ENCODE data around the gene CCDC191.

The CCDC191 gene

DNA sequence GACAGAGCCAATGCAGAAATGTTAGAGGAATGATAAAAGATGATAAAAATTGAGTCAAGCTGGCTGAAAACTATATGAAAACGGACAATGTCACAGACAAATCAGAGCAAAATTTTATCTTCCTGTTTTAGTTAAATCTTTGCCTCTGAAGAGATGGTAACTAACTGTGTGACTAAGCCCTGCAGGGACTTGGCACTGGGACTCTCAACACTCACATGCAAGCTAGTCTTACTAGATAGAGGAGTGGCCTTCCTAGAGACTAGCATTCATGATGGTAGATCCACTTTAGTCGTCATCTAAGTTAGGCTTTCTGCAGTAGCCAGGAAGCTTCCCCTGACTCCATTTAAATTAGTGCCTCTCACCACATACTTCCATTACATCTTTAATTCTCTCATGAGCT, 4.1 kb downstream of the CCDC191 start:
- no peak for DNase-seq

- no peak for DNase-seq
These were observed 13.1 kb downstream of the CCDC191 start for GRCh38 chr3:114043205-114043604.

GRCh38 chr3:114035896-114036295, 20.4 kb downstream of the CCDC191 start:
- no peak for DNase-seq

- DNase-seq = no peak
These were observed 21.4 kb downstream of the CCDC191 start for GRCh38 chr3:114034787-114035545.

GRCh38 chr3:114034211-114034610, 22.1 kb downstream of the CCDC191 start:
- DNase-seq = no peak

GRCh38 chr3:114033721-114034120, 22.6 kb downstream of the CCDC191 start:
- peak; percentile 78 to 90 for DNase-seq

DNA sequence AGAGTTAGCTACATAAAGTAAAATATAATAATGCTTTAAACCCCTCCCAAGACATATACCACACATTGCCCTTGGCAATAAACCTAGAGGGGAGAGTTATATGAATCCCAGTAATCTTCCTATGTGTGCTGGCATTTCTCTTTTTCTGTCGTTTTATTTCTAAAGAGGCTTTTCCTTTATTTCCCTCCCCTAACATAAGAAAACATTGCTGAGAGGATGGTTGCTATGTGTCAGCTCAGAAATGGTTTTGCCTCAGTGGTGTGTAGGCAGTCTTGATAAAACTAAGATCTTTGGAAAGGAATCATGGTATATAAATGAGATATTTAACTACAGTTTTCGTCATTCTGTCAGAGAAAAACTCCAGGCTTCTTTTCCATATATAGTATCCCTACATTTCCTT, 30.0 kb downstream of the CCDC191 start:
- no peak for DNase-seq

GRCh38 chr3:114025451-114025850, 30.9 kb downstream of the CCDC191 start:
- no peak for DNase-seq

GRCh38 chr3:114022145-114022802, 34.1 kb downstream of the CCDC191 start:
- no peak for DNase-seq

DNA sequence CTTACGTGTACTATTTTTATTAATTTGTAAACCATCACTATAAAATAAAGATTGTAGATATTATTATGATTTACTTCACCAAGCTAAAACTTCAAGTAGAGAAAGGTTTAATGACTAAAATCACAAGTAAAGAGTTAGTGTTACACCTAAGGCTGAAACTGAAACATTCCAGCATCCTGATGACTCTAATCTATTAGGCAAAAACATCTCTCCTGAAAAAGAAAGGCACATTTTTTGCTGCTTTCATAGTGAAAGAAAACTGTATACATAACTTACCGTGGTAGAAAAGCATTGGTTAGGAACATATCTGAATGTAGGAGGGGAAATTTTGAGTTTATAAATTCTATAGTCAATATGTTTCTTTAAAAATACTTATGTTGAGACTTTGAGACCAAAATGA, 35.4 kb downstream of the CCDC191 start:
- no peak for DNase-seq

DNA sequence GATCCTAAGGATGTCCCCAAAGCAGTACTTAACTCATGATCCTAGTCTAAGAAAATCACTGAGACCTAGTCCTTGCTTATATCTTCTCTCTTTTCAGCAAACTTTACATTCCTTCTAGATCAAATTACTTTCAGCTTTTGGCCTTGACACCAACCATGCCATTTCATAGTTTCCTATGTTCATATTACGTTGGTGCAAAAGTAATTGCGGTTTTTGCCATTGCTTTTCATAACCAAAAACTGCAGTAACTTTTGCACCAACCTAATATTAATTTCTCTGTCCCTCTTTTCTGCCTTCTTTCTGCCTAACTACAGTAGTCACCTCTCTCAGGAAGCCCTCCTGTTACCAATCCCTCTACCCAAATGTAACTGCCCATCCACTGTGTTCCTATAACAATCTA, 36.8 kb downstream of the CCDC191 start:
- DNase-seq = no peak

- DNase-seq = no peak
These were observed 42.1 kb downstream of the CCDC191 start for GRCh38 chr3:114014211-114014610.

- DNase-seq = no peak
These were observed 45.1 kb downstream of the CCDC191 start for GRCh38 chr3:114011059-114011797.

DNA sequence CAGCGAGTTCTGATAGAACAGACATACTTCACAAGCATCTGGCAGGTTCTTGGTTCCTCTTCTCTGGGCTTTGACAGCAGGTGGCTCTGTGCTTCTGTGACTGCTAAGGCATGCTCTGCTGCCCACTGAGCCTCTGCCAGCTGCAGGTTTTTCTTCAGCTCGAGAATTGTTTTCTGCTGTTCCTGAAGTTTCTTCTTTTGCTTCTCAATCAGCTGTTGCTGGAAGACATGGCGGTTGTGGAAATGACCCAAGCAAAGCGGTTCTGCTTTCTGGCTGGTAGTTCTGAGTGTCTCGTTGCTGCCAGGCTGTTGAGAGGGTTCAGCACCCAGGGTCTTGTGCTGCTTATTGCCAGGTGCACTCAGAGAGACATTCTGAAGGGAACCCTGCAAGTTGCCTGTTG, 50.8 kb downstream of the CCDC191 start:
- DNase-seq = no peak

DNA sequence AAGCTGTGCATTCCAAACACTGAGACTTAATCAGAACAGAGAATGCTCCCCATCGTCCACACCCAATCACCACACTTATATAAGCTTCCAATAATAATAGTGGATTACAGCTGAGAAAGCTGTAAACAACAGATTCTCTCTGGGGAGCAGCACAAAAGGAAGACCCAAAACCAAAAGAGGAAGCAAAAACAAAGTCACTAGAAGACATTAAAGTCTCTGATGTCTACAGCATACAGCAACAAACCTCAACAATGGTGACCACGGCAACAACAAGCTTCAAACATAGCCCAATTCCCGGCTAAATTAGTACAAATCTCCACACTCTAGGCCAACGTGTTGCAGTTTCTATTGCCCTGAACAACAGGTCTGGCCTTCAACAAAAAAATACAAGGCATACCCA, 70.8 kb downstream of the CCDC191 start:
- no peak for DNase-seq

- no peak for DNase-seq
These were observed 72.8 kb downstream of the CCDC191 start for GRCh38 chr3:113983544-113983943.

GRCh38 chr3:113981803-113982202, 74.5 kb downstream of the CCDC191 start:
- no peak for DNase-seq

DNA sequence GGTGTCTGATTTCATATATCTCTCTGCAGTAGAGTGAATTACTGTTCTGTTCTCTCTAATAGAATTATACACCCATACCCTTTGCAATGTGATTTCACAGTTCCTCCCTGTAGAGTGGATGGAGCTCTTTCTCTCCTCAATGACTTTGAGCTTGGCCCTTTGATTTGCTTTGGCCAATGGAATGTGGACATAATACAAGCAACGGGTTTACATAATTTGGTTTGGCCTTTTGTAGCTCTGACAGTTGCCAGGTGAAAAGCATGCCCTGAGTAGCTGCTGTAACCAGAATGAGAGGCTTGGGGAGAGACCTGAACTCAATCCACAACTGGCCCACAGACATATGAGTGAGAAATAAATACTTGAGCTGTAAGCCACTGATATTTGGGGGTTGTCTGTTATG, 76.4 kb downstream of the CCDC191 start:
- DNase-seq = no peak

GRCh38 chr3:113977822-113978221, 78.5 kb downstream of the CCDC191 start:
- DNase-seq = no peak

DNA sequence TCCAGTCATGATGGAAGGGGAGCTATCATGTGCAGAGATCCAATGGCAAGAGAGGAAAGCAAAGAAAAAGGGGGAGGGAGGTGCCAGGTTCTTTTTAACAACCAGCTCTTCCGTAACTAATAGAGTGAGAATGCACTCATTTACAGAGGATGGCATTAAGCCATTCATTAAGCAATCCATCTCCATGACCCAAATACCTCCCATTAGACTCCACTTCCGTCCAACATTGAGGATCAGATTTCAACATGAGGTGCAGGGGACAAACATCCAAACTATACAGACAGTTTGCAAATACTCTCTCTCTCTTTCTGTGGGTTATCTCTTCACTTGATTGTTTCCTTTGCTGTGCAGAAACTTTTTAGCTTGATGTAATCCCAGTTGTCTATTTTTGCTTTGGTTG, 87.3 kb downstream of the CCDC191 start:
- no peak for DNase-seq

GRCh38 chr3:113966172-113966571, 90.2 kb downstream of the CCDC191 start:
- no peak for DNase-seq

- no peak for DNase-seq
These were observed 92.4 kb downstream of the CCDC191 start for GRCh38 chr3:113963879-113964278.

DNA sequence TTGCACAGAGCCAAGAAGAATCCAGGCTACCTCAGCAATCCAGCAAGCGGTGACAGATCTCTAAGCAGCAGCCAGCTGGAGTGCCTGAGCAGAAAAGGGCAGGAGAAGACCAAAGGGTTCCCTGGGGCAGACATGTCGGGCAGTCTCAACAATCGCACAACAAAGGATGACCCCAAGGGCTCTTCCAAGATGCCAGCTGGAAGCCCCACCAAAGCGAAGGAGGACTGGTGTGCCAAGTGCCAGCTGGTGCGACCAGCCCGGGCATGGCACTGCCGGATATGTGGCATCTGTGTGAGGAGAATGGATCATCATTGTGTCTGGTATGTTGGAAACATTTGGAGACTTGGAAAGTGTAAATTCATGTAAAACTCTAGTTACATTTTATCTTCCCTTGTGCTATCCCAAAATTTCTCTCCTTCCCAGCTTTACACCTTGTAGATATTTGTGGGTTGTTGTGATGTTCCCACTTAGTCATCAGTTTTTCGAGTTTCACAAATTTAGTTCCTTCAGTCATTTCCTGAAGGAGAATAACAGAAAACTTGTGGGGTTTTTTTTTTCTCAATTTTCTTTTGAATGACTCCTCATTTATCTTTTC, 102.1 kb downstream of the CCDC191 start:
- no peak for DNase-seq

DNA sequence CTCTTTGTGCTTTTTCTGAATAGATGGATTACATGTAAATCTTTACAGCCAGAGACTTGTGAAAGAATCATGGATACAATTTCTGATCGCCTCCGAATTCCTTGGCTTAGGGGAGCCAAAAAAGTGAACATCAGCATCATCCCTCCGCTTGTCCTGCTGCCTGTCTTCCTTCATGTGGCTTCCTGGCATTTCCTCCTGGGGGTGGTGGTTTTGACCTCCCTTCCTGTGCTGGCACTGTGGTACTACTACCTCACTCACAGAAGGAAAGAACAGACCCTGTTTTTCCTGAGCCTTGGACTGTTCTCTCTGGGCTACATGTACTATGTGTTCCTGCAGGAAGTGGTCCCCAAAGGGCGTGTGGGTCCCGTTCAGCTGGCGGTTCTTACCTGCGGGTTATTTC, 102.6 kb downstream of the CCDC191 start:
- DNase-seq = no peak
